Measurements from ENCODE around the gene NBL1. TPM values are rescaled to one million over a fixed set of nuclear protein-coding genes. Genes with fewer than 3 reads are reported as not detected.

Gene NBL1
- total and polyA plus RNA-seq, 10 of the 15 experiments (the other 5 are each of a cell fraction or from before 2014, with no cell fraction given) = 0.13 to 2.4 (median 0.81) TPM; not detected in 1

DNA sequence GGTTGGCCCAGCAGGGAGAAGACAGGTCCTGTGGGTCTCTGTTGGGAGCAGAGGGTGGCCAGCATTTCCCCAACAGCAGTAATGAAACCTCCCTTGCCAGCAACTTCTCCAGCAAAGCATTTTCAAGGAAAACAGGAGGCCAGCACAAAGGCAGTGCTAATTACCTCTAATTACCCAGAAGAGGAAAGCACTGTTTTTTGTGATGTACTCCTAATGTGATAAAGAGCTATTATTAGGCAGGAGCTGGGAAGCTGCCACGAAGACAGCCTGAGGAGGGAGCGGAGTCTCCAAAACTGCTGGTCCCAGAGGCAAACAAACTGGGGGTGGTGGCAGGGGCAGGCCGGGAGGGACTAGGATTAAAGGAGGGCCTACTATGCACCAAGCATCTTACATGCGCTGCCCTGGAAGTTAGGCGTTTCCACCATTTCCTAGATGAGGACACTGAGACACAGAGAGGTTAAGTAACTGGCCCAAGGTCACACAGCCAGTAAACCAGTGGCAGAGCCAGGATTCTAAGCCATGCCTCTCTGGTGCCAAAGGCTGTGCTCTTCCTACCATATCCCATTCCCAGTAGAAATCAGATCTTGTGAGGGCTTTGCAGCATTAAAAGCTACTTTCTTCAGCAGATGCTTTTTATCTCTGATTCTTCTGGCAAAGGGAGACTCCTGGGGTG, 45.1 kb downstream of the NBL1 start:
- ChIA-PET RAD21 (ENCODE audit: unreplicated experiment) (interaction anchor here (1.3 kb wide), 1 partner anchor 22 kb away, joined by 4 read pairs; no protein-coding TSS in a partner anchor), CTCF (interaction anchor here (2.0 kb wide), 1 partner anchor 15 kb away, joined by 7 read pairs; no protein-coding TSS in a partner anchor), SMC1A (ENCODE audit: uncharacterized antibody, unreplicated experiment) (interaction anchor here (2.0 kb wide), 1 partner anchor 15 kb away, joined by 5 read pairs; no protein-coding TSS in a partner anchor), POLR2A (no interaction called here)
- no peaks in the 10 kb centered on the region for H4K20me1 ChIP-seq (ENCODE audit: control insufficient read depth, insufficient read depth)
- no peak overlapping the region for H3K4me2 ChIP-seq (ENCODE audit: control insufficient read depth, insufficient read depth)
- no peaks in the 10 kb centered on the region for H3K27me3 ChIP-seq (replicated peaks in 1 of 2; ENCODE audit: control insufficient read depth in 2 of 2, insufficient read depth in 2 of 2, low read length in 1 of 2)
- H3K9ac ChIP-seq (ENCODE audit: control insufficient read depth, insufficient read depth, low read length) = no peak overlapping the region
- intact Hi-C loops (cut with micrococcal nuclease; ENCODE audit: unreplicated experiment) = no loop called here
- H3K4me3 ChIP-seq = no peak overlapping the region
- in situ Hi-C loops (cut with MboI) = no loop called here
- peaks cover 5% of the 10 kb centered on the region in 2 experiments; a peak in 2 of 4 replicates for H3K36me3 ChIP-seq (ENCODE audit: control insufficient read depth in 2 of 2, insufficient read depth in 2 of 2, low read length in 1 of 2)
- H2AFZ ChIP-seq (ENCODE audit: control insufficient read depth, low read depth, low read length) = no peak overlapping the region
- no peaks in the 10 kb centered on the region for H3K4me1 ChIP-seq (ENCODE audit: control insufficient read depth, insufficient read depth, low read length)
- no TSS peak for BruUV-seq (replicated peaks)
- peaks cover 25% of the 10 kb centered on the region; the same call in 2 of the 3 replicates for H3K9me3 ChIP-seq (replicated peaks; ENCODE audit: control insufficient read depth, insufficient read depth, low read length)
- FAIRE-seq = no peak
- DNase-seq (ENCODE audit: low read depth, low spot score) = no peak
- no peak for ATAC-seq
- H3K27ac ChIP-seq (ENCODE audit: control insufficient read depth, insufficient read depth) = no peak overlapping the region
- WGBS (ENCODE audit: insufficient coverage, insufficient replicate concordance, low lambda C conversion rate, missing lambda C conversion rate) = 95% methylated on average over 5 of the region's 5 CpGs
- H3K79me2 ChIP-seq (ENCODE audit: control insufficient read depth, insufficient read depth, low read length) = no peaks in the 10 kb centered on the region
- TF ChIP-seq, protein P1, sequence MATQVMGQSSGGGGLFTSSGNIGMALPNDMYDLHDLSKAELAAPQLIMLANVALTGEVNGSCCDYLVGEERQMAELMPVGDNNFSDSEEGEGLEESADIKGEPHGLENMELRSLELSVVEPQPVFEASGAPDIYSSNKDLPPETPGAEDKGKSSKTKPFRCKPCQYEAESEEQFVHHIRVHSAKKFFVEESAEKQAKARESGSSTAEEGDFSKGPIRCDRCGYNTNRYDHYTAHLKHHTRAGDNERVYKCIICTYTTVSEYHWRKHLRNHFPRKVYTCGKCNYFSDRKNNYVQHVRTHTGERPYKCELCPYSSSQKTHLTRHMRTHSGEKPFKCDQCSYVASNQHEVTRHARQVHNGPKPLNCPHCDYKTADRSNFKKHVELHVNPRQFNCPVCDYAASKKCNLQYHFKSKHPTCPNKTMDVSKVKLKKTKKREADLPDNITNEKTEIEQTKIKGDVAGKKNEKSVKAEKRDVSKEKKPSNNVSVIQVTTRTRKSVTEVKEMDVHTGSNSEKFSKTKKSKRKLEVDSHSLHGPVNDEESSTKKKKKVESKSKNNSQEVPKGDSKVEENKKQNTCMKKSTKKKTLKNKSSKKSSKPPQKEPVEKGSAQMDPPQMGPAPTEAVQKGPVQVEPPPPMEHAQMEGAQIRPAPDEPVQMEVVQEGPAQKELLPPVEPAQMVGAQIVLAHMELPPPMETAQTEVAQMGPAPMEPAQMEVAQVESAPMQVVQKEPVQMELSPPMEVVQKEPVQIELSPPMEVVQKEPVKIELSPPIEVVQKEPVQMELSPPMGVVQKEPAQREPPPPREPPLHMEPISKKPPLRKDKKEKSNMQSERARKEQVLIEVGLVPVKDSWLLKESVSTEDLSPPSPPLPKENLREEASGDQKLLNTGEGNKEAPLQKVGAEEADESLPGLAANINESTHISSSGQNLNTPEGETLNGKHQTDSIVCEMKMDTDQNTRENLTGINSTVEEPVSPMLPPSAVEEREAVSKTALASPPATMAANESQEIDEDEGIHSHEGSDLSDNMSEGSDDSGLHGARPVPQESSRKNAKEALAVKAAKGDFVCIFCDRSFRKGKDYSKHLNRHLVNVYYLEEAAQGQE (IDR thresholded peaks at IDR 0.05; ENCODE audit: low read depth, low read length) = no peak
- TF ChIP-seq BACH1 (IDR thresholded peaks at IDR 0.05; ENCODE audit: borderline replicate concordance) (no peak), STAT1 (conservative IDR thresholded peaks at IDR 0.05) (no peak), POLR2AphosphoS2 (IDR thresholded peaks at IDR 0.05; ENCODE audit: low read depth, low read length) (no peak), EZH2 (IDR thresholded peaks at IDR 0.05; ENCODE audit: borderline replicate concordance, control insufficient read depth, low read depth, low read length) (no peak), MYB (IDR thresholded peaks at IDR 0.05; ENCODE audit: borderline replicate concordance, low read depth, low read length) (no peak), MXI1 (IDR thresholded peaks at IDR 0.05; ENCODE audit: low read depth, low read length) (no peak), CHD2 (IDR thresholded peaks at IDR 0.05; ENCODE audit: borderline replicate concordance, low read depth, low read length) (no peak), POLR2A (IDR thresholded peaks at IDR 0.05; ENCODE audit: low read depth, low read length) (no peak), TBL1XR1 (IDR thresholded peaks at IDR 0.05; ENCODE audit: low read depth, low read length) (no peak), TARDBP (IDR thresholded peaks at IDR 0.05; ENCODE audit: borderline replicate concordance) (no peak), NR2C2 (IDR thresholded peaks at IDR 0.05; ENCODE audit: borderline replicate concordance, control insufficient read depth, insufficient read length, low read depth) (no peak), ZNF24 (IDR thresholded peaks at IDR 0.05) (no peak)
- TF ChIP-seq, protein P2, sequence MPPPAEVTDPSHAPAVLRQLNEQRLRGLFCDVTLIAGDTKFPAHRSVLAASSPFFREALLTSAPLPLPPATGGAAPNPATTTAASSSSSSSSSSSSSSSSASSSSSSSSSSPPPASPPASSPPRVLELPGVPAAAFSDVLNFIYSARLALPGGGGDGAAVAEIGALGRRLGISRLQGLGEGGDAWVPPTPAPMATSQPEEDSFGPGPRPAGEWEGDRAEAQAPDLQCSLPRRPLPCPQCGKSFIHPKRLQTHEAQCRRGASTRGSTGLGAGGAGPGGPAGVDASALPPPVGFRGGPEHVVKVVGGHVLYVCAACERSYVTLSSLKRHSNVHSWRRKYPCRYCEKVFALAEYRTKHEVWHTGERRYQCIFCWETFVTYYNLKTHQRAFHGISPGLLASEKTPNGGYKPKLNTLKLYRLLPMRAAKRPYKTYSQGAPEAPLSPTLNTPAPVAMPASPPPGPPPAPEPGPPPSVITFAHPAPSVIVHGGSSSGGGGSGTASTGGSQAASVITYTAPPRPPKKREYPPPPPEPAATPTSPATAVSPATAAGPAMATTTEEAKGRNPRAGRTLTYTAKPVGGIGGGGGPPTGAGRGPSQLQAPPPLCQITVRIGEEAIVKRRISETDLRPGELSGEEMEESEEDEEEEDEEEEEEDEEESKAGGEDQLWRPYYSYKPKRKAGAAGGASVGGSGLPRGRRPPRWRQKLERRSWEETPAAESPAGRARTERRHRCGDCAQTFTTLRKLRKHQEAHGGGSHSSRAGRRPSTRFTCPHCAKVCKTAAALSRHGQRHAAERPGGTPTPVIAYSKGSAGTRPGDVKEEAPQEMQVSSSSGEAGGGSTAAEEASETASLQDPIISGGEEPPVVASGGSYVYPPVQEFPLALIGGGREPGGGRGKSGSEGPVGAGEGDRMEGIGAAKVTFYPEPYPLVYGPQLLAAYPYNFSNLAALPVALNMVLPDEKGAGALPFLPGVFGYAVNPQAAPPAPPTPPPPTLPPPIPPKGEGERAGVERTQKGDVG (CRISPR knock-in tag; IDR thresholded peaks at IDR 0.05) = no peak
- TF ChIP-seq, protein P3, sequence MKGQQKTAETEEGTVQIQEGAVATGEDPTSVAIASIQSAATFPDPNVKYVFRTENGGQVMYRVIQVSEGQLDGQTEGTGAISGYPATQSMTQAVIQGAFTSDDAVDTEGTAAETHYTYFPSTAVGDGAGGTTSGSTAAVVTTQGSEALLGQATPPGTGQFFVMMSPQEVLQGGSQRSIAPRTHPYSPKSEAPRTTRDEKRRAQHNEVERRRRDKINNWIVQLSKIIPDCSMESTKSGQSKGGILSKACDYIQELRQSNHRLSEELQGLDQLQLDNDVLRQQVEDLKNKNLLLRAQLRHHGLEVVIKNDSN (IDR thresholded peaks at IDR 0.05; ENCODE audit: borderline replicate concordance, extremely low read length, insufficient read depth, low read depth, low read length) = no peak

All from GM12878 (cell line).